SHP77 (cell line): ENCODE data around the gene NFATC2.

Experiments
- DNase-seq, 2 experiments: peaks; one replicate each; lab custom pipeline; 2025; lab: John Stamatoyannopoulos, UW

NFATC2 gene

DNA sequence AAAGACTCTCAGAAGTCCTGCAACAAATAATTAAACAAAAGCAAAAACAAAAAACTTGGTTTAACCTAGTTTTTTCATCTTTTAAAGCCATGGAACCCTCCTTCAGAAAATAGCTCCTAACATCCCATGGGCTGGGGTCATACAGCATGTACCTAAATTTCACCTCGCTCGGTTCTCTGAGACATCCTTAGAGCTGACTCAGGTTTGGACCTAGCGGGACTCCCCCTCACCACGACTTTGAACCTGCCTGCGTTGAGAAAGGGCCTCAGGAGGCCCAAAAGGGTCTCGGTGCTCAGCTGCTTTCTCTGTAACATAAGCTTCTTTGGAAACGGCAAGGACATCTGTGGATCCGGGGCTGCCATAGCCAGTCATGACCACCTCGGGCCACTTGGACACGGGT, 112.8 kb downstream of the NFATC2 start:
- no peak for DNase-seq

DNA sequence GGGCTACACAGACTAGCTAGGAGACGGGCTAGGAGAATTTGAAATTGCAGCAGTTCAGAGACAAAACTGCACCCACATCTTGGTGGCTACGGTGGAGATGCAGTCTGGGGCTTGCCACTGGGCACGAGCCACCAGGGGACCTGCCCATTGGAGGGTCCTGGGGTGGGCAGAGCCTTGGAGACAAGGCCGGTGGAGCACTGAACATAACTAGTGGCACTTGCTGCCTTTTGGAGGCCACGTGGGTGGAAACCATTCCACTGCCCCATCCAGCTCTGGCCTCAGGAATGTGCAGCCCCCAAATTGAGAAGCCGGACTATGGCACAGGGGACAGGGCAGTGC, 113.4 kb downstream of the NFATC2 start:
- DNase-seq = no peak

DNA sequence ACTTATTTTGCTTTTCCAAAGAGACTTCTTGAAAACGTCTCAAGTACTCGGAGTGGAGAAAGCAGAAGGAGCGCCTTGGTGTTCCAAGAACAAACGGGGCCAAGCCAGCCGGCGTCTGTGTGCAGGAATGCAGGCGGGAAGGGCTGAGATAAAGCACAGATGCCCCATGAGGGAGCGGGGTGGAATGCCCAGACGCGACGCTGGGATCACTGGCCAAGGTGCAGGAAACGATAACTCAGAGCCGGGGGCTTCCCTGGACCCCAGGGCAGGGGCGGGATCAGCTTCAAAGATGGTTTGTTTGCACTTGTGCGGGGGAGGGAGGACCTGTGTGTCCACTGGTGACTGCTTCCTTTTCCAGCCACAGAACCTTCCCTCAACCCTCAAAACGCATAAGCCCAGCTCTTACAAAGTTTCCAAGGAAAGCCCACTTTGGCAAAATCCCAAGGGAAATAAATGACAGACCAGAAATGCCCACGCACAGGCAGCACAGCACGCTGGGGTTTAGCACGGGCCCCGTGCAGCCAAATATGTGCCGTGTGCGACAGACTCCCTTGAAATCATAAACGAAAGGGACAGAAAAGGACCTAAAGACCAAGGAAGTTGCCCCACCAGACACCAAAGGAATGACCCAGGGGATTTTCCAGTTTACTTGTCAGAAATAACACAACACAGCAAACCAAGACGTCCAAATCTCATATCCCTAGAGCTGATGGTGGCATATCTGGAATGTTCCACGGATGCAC, 113.9 kb downstream of the NFATC2 start:
- no peak for DNase-seq

DNA sequence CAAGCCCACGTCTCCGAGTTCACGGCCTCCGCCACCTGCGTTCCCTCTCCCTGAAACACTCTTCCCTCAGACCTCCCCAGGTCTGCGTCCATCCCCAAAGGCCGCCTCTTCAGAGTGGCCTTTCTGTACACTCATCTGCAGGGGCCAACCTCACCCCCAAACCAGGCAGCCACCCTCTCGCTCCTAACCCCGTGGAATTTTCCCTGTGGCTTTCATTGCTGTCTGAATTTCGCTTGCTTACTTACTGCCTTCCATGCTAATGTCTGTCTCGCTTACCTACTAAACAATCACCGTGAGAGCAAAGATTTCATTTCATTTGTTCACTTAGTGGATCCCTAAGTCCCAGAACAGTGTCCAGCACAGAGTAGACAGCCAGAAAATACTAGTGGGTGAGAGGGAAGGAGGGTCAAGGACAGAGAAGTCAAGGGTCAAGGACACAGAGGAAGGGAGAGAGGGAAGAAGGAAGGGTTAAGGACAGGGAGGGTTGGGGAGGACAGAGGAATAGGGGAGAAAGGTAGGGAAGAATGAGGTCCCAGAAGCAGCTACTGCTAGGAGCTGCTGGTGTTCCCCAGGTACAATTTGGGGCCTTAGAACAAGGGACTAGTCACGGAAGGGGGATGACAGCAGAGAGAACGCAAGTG, 114.7 kb downstream of the NFATC2 start:
- no peak for DNase-seq

DNA sequence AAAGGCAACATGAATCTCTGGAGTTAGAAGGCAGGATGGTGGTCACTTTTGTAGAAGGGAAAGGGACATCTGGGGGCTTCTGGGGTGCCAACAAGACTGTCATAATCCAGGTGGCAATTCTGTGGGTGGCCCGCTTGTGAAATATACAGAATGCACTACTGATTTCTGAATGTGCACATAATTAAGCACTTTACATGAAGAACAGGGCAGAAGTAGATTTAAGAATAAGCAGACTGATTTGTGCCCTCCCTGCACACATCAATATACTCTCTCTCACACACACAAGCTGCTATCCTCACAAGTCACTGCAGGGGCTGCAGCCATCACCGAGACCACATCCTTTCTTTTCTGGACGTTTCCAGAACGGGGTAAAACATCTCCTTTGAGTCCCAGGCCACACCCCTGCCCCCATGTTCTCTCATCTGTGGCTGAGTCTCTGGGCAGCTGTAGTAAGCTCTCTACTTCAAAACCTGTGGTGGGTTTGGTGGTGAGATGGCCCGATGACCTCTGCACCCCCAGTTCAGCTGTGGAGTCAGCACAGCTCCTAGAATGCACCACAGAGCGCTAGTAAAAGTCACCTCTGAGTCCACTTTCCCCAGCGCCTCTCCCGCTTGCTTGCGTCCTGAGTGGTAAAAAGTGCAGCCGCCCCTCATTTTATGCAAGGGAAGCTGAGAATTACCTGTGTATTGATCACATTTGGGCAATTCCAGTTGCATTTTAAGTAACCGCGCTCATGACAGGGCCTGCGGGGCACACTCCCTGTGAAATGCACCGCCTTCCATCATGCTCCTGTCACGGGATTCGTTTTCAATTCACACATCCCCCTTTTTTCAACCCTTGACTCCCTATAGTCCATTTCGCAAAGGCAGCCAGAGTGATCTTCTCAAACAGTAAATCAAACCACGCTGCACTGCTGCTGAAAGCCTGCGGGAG, 115.5 kb downstream of the NFATC2 start:
- DNase-seq = no peak

DNA sequence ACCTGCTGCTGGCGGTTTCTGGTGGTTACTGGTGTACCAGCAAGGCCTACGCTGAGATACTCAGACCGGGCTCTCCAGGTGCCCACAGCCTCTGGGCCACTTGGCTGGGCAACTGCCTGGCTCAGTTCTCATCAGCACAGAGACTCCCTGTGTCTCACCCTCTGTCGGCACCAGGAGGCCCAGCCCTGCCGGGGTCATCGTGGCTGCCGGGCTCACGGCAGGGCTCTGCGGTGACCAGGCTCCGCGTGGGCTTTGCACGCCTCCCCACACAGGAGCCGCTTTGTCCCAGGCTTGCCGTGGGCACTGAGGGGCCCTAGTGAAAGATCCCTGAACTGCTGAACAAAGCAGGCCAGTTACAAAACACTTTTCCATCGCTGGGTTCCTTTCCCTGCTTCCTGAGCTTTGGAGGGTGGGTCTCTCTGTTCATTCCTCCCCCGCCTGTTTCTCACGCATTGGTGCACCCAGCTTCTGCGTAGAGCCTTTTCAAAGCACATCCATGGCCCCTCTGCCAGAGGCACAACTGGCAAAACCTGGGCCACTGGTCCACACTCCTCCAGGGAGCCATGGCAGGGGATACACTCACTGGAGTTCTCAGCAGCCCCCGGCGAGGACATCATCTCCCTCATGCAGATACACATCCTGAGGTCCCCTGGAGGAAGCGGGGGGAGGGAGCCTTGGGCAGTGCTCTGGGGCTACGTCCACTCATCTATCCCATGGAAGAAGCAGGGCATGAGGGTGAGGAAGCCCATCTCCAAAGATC, 117.0 kb downstream of the NFATC2 start:
- no peak for DNase-seq

DNA sequence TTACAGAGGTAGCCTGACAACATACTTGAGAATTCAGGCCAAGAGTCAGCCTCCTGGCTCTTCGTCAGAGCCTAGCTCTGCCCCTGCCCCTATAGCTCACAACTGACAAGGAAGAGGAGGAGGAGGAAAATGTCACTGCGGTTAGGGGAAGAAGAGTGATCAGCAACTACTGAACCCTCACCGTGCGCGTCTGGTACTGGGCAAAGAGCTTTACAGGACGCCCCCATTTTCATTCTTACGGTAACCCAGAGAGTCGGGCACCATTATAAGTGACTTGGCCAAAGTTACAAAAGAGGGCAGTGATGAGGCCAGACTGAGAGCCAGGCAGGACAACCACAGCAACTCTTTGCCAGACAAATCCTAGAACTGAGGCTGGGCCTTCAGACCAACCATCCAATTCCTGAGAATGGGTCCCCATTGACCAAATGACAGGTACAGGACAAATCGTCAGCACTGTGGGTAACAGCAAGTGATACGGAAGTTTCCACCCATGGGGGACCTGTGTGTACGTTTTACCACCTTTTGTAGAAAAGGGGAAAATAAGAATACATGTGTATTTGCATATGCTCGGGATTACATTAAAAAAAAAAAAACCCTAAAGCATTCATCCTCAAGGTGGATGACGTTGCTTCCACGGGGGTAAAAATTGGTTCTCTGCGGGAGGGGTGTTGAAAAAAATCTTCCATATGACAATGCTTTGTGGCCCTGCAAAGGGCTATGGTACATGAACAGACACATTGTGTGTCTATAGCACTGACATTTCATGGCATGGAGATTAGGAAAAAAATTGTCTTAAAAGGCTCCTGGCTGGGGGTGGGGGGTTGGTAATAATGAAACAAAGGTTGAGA, 118.0 kb downstream of the NFATC2 start:
- DNase-seq = no peak

DNA sequence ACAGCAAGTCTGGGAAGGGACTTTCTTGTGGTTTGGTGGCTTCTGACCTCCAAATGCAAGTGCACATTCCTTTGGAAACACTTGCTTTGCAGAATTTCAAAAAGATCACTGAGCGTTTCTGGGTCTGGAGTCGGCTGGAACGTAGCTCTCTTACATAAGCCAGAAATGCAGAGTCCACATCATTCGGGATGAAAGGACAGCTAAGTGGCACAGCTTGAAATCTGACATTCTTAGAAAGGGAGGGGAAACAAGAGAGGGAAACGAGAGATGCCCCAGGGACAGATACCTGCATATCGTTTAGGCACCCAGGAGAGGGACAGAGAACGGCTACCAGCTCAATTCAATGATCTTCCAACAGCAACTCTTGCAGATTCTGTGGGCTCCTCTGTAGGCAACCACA, 118.7 kb downstream of the NFATC2 start:
- no peak for DNase-seq

DNA sequence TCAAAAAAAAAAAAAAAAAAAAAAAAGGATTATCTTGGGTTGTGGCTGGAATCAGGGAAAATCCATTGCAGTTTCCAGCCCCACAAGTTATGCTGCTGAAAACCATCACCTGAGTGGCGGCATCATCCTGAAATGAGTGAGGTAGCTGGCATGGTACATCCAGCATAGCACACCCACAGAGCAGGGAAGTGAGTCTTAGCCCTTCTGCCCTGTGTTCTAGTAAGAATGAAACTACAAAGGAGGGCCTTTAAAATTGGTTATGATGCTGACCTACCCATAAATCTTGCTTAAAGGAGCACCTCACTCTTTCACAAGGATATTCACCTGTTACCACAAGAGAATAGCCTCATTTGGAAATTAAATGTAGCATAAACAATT, 119.2 kb downstream of the NFATC2 start:
- DNase-seq = no peak

DNA sequence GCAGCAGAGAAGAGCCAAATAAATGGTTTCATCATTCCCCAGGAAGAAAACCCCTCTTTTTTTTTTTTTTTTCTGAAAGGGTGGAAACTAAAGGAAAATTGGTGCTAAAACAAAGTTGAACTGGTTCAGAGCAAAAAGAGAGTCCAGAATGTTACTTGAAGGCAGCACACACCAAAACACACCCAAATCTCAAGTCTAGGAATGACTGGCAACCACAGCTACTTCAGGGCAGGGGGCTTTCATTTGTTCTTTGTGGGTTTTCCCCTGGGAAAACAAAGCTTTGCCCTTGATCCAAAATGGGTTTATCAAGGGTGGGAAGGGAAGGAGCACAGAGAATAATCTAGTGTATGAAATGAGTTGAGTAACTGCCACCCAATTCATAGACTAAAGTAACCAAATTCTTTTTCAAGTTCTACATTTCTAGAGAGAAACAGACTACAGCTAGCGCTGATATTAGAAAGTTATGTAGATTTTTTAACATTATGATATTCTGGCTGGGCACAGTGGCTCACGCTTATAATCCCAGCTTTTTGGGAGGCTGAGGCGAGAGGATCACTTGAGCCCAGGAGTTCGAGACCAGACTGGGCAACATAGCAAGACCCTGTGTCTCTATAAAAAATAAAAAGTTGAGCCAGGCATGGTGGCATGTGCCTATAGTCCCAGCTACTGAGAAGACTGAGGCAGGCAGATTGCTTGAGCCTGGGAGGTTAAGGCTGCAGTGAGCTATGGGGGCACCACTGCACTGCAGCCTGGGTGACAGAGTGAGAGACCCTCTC, 119.8 kb downstream of the NFATC2 start:
- DNase-seq = no peak

DNA sequence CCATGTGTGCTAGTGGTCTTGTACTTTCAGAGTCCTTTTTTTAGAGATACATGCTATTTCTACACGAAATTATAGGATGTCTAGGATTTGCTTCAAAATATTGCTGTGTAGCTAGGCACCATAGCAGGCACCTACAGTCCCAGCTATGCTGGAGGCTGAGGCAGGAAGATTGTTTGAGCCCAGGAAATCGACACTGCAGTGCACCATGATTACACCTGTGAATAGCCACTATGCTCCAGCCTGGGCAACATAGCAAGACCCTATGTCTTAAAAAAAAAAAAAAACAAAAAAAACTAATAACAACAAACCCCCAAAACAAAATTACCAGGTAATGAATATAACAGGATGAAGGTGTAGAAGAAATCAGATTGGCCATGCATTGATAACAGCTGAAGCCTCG, 121.7 kb downstream of the NFATC2 start:
- no peak for DNase-seq

DNA sequence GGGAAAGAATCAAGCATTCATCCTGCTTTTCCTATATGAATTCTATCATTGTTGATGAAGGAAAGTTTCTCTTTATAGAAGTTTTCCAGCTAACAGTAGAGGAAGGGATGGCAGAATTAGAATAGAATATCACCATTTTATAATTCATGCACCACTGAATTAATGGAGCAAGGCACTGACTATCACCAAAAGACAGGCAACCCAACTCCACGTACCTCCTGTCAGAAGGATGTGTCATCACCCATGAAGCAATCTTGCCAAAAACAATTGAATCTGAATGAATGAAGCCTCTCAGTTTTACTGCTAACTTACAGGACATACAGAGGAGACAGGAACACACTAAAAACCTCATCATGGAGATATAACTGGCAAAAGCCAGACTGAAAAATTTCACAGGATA, 122.4 kb downstream of the NFATC2 start:
- no peak for DNase-seq

DNA sequence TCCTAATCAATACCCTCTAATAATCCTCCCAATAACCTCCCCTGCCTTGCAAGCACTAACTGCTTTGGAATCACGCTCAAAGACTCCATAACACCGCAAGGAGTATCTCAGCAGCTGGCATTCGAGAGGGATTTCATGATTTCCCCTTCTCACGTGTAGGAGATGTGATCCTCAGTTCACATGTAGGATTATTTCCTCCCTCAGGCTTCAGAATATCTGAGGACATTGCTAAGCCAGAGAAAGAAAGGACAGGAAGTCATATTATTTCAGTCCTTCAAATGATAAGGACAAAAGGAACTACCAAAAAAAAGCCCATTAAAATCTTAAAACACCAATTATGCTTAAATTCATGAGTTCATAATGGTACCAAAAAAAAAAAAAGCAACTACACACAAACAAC, 122.9 kb downstream of the NFATC2 start:
- no peak for DNase-seq

DNA sequence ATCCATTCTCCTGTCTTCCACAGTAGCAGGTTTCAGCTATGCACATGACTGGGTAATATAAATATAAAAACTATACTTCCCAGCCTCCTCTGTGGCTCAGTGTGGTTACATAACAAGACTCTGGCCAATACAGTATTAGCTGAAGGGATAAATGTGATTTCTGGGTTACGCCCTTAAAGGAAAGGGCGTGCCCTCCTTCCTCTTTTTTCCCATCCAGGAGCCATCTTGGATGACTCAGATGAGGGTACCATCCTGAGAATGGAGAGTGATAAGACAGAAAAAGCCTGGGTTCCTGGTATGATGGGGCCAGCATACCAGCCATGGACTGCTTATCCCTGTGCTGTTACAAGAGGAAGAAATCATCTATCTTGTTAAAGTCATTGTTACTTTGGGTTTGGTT, 123.3 kb downstream of the NFATC2 start:
- no peak for DNase-seq

DNA sequence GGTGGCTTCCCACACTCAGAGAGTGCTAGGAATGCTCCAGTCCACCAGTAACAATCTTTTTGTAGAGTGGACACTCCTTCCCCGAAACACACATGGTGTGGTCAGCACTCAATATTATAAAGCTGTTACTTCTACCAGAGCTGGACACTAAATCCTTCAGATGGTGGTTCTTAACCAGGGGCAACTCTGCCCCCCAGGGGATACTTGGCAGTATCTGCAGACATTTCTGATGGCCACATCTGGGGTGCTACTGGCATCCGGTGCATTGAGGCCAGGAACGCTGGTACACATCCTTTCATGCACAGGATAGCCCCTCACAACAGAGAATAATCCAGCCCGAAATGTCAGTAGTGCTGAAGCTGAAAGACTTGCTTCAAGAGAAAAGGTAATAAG, 124.4 kb downstream of the NFATC2 start:
- DNase-seq = no peak

DNA sequence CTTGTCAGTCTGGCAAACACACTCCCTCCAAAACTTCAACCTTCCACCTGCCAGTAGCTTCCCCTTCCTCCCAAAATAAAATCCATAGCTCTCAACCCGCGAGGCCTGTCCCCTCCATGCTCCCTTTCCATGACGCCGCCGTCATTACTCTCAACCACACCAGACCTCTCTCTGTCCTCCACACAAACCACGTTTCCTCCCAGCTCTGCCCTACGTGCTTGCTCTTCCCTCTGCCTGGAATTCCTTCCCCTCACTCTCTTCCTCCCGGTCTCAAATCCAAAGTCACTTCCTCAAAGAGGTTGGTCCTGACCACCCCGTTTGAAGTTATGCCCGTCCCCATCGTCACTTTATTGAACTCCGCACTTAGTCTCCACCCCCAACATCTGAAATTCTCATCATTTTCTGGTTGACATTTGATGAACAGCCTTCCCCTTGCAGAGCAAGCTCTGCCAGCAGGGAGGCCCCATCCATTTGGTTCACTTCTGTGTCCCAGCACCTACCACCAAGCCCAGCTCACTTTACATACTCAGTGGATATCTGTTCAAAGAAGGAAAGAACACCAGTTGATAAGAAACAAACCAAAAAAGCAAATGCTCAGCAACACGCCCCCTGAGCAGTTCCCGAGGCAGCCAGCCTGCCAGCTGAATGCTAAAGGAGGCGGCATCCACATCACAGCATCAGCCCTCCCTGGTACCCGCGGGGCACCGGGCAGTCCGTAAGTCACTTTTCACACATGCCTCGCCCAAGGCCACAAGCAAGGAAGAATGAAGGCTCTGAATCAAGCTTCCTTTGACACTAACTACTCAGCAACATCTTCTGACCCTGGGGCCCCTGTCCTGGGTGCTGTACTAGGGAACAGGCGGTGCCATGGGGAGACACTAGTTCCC, 125.0 kb downstream of the NFATC2 start:
- DNase-seq = no peak

DNA sequence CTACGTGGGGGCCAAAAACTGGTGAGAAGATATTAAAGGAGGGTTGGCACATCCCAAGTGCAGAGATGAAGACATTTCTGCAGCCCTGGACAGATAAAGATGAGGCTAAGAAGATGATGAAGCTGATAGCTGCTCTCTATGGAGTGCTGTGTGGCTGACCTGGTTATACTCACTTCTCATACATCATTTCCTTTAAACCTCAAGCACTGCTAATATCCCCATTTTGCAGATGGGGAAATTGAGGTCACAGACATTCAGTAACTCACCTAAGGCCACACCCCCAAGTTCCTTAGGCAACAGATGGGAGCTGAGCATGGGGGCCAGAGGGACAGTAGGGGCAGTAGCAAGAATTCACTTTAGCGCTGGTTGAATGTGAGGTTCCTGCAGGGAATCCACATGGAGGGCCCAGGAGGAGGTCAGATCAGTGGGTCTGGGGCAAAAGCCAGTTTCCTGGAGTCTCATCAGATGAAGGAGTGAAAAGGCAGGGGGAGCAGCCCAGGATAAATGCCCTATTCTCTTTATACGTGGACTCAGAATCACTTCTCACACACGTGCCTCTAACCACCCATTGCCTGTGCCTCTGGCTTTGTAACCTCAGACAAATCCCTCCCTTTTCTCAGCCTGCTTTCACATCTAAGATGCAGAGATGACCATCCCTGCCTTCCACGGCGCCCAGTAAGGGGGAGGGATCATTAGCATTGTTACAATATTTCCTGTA, 125.8 kb downstream of the NFATC2 start:
- DNase-seq = no peak

DNA sequence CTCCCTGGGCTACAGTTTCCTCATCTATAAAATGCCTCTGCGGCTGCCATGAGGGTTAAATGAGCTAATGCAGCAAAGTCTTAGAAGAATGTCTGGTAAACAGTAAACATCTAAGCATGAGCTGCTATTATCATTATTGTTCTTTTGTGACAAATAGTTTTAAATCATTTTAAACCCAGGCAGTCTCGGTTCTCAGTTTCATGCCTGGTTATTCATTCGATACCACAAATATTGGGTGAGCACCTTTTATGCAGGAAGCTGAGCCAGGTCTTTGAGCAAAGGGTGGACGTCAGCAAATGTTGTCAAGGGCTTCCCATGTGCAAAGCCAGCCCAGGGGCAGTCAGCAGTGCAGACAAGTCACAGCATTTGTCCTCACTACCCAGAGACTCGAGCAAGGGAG, 128.7 kb downstream of the NFATC2 start:
- no peak for DNase-seq

DNA sequence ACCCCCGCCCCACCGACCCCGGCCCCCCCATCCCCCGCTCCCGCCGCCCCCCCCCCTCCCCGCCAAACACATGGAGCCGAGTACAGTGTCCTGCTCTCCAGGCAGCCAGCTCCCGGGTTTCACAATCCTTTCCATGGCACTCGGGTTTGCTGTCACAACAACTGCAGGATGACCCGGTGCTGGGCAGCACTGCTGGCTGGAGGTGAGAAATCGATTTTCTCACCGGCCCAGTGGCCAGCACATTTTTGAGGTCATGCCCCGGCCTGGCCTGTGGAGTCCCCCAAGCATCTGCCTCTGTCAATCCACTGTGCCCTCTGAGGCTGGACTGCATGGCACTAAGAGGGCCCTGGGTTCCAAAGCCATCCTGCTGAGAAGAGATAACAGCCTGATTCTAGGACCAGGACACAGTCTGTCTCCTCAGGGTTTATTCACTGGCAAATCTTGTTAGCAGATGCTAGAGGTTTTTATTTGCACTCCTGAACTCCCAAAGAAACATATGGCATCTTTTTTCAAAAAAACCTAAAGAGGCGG, 129.5 kb downstream of the NFATC2 start:
- no peak for DNase-seq
